ENCODE measurements around the gene SUMF2. TPM values are rescaled to one million over a fixed set of nuclear protein-coding genes. Genes with fewer than 3 reads are reported as not detected.

SUMF2 gene
- total and polyA plus RNA-seq, 4 donors, result 92.1 to 147 (median 128) TPM

- H3K9me3 ChIP-seq (ENCODE audit: control insufficient read depth in 4 of 4, insufficient read depth in 3 of 4, low read length in 3 of 4), result peaks cover 0 to 3% (median 0%) of the 10 kb centered on the region in 4 donors
- H3K4me3 ChIP-seq, result no peak overlapping the region
- peaks cover 0 to 10% (median 0%) of the 10 kb centered on the region in 5 donors for H3K4me1 ChIP-seq (ENCODE audit: control insufficient read depth in 5 of 5, insufficient read depth in 5 of 5, low read length in 5 of 5)
- 86 to 88% methylated on average over 6 of the region's 6 CpGs for WGBS, 2 donors
- no peak for TF ChIP-seq CTCF (IDR thresholded peaks at IDR 0.05; ENCODE audit: control extremely low read depth, extremely low read depth)
- peaks cover 0 to 2% (median 0%) of the 10 kb centered on the region in 3 donors for H3K27me3 ChIP-seq (ENCODE audit: control insufficient read depth in 3 of 3, insufficient read depth in 3 of 3, low read length in 2 of 3)
- DNase-seq (no peak), ATAC-seq (ENCODE audit: insufficient read depth, low FRiP score) (no peak)
- H3K27ac ChIP-seq (ENCODE audit: low read depth in 1 of 2, low read length in 1 of 2), result no peak overlapping the region
- no peaks in the 10 kb centered on the region for H3K36me3 ChIP-seq (ENCODE audit: control insufficient read depth in 4 of 4, insufficient read depth in 4 of 4, low read length in 4 of 4)
- no peak overlapping the region for H3K9ac ChIP-seq (ENCODE audit: insufficient read depth in 1 of 2, low read length in 2 of 2)
Observed at GRCh38 chr7:56121440-56121839, 57.4 kb downstream of the SUMF2 start.

- DNase-seq (peak in 1 of 3 donors; percentile 4), ATAC-seq (ENCODE audit: insufficient read depth, low FRiP score) (no peak)
- H3K4me3 ChIP-seq, result no peak overlapping the region
- 67 to 77% methylated on average over 6 of the region's 6 CpGs for WGBS, 2 donors
- peaks cover 0 to 3% (median 0%) of the 10 kb centered on the region in 4 donors for H3K9me3 ChIP-seq (ENCODE audit: control insufficient read depth in 4 of 4, insufficient read depth in 3 of 4, low read length in 3 of 4)
- no peak for TF ChIP-seq CTCF (IDR thresholded peaks at IDR 0.05; ENCODE audit: control extremely low read depth, extremely low read depth)
- H3K9ac ChIP-seq (ENCODE audit: insufficient read depth in 1 of 2, low read length in 2 of 2), result no peak overlapping the region
- H3K27me3 ChIP-seq (ENCODE audit: control insufficient read depth in 3 of 3, insufficient read depth in 3 of 3, low read length in 2 of 3), result no peaks in the 10 kb centered on the region
- no peaks in the 10 kb centered on the region for H3K36me3 ChIP-seq (ENCODE audit: control insufficient read depth in 4 of 4, insufficient read depth in 4 of 4, low read length in 4 of 4)
- H3K27ac ChIP-seq (ENCODE audit: low read depth in 1 of 2, low read length in 1 of 2), result no peak overlapping the region
- peaks cover 0 to 11% (median 0%) of the 10 kb centered on the region in 5 donors for H3K4me1 ChIP-seq (ENCODE audit: control insufficient read depth in 5 of 5, insufficient read depth in 5 of 5, low read length in 5 of 5)
Observed at GRCh38 chr7:56124981-56125380, 60.9 kb downstream of the SUMF2 start.

- TF ChIP-seq CTCF (IDR thresholded peaks at IDR 0.05; ENCODE audit: control extremely low read depth, extremely low read depth), result no peak
- 76 to 85% methylated on average over 8 of the region's 8 CpGs for WGBS, 2 donors
Observed at GRCh38 chr7:56125831-56126230, 61.7 kb downstream of the SUMF2 start.

More at GRCh38 chr7:56125831-56126230, 61.7 kb downstream of the SUMF2 start:
- no peak overlapping the region for H3K27ac ChIP-seq (ENCODE audit: low read depth in 1 of 2, low read length in 1 of 2)
- ATAC-seq (ENCODE audit: insufficient read depth, low FRiP score) (no peak), DNase-seq (peak in 2 of 3 donors; percentile 20 to 57)
- H3K4me1 ChIP-seq (ENCODE audit: control insufficient read depth in 5 of 5, insufficient read depth in 5 of 5, low read length in 5 of 5), result peaks cover 0 to 11% (median 0%) of the 10 kb centered on the region in 5 donors
- peaks cover 0 to 3% (median 0%) of the 10 kb centered on the region in 4 donors for H3K9me3 ChIP-seq (ENCODE audit: control insufficient read depth in 4 of 4, insufficient read depth in 3 of 4, low read length in 3 of 4)
- no peaks in the 10 kb centered on the region for H3K36me3 ChIP-seq (ENCODE audit: control insufficient read depth in 4 of 4, insufficient read depth in 4 of 4, low read length in 4 of 4)
- H3K27me3 ChIP-seq (ENCODE audit: control insufficient read depth in 3 of 3, insufficient read depth in 3 of 3, low read length in 2 of 3), result no peaks in the 10 kb centered on the region
- H3K4me3 ChIP-seq, result no peak overlapping the region
- no peak overlapping the region for H3K9ac ChIP-seq (ENCODE audit: insufficient read depth in 1 of 2, low read length in 2 of 2)

All from lung (tissue), 12 donors.